Tibial artery (tissue), 4 donors: Measurements from ENCODE around the gene HHIPL1.

Experiments used
- DNase-seq, 2 donors: peaks; one replicate each; pipeline ENCODE4 v3.0.0-alpha.2; 2019
- H3K27ac ChIP-seq, 2 donors: fragments of 200-600 bp; sonication (generic) in 1 of 2; 1 replicate in 1 of 2; 2 replicates in 1 of 2; pipeline ENCODE4 v1.5.1; 2018 to 2019; ENCODE audit warnings: mild to moderate bottlenecking in 1 of 2
- H3K27me3 ChIP-seq, 2 donors: fragments of 200-600 bp; sonication (generic) in 1 of 2; one replicate each; pipeline versions ENCODE4 v1.5.1 to v1.6.0; 2016 to 2019
- H3K36me3 ChIP-seq, 3 donors: fragments of 200-600 bp; sonication (generic) in 2 of 3; one replicate each; pipeline ENCODE4 v1.5.1; 2016 to 2019; ENCODE audit warnings: mild to moderate bottlenecking in 2 of 3
- H3K4me1 ChIP-seq, 4 donors: fragments of 200-600 bp; sonication (generic) in 2 of 4; 1 replicate in 3 of 4; 2 replicates in 1 of 4; pipeline ENCODE4 v1.5.1; 2016 to 2019
- H3K4me3 ChIP-seq, 2 donors: fragments of 200-600 bp; sonication (generic) in 1 of 2; 1 replicate in 1 of 2; 2 replicates in 1 of 2; pipeline ENCODE4 v1.5.1; 2018 to 2019; ENCODE audit warnings: mild to moderate bottlenecking in 2 of 2
- H3K9me3 ChIP-seq, 3 donors: fragments of 200-600 bp; sonication (generic) in 1 of 3; one replicate each; pipeline ENCODE4 v1.5.1; 2016 to 2019
- intact Hi-C: fragments of 100-400 bp; cut with DNase I; formaldehyde crosslinking; loops from one replicate; pipeline ENCODE4 v1.15.0; 2023; ENCODE audit warnings: low total_unique reads
- TF ChIP-seq, protein P1 (sequence below), 2 experiments: fragments of 200-600 bp in 1 of 2; fragments of 450-650 bp in 1 of 2; IDR thresholded peaks; one replicate each; pipeline ENCODE4 v1.5.1; 2017 to 2019; ENCODE audit warnings: antibody characterized with exemption in 2 of 2, mild to moderate bottlenecking in 1 of 2, moderate library complexity in 1 of 2

HHIPL1 gene

DNA sequence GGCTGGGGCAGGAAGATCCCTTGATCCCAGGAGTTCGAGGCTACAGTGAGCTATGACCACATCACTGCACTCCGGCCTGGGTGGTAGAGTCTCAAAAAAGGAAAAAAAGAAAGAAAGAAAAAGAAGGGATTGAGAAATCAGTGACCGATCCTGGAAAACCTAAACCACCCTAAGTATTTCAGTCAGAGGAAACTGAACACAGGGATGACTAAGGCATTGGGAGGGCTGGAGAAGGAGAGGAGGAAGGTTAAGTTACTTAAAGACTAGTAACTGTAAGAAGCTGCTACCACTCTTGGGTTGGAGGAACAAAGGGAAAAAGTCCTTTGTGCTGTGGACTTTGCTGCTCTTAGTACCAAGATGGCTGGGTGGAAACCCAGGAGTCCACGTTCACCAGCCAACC is 10.6 kb downstream of the HHIPL1 start:
- TF ChIP-seq, protein P1, sequence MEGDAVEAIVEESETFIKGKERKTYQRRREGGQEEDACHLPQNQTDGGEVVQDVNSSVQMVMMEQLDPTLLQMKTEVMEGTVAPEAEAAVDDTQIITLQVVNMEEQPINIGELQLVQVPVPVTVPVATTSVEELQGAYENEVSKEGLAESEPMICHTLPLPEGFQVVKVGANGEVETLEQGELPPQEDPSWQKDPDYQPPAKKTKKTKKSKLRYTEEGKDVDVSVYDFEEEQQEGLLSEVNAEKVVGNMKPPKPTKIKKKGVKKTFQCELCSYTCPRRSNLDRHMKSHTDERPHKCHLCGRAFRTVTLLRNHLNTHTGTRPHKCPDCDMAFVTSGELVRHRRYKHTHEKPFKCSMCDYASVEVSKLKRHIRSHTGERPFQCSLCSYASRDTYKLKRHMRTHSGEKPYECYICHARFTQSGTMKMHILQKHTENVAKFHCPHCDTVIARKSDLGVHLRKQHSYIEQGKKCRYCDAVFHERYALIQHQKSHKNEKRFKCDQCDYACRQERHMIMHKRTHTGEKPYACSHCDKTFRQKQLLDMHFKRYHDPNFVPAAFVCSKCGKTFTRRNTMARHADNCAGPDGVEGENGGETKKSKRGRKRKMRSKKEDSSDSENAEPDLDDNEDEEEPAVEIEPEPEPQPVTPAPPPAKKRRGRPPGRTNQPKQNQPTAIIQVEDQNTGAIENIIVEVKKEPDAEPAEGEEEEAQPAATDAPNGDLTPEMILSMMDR (IDR thresholded peaks at IDR 0.05) = no peak
- Histone ChIP-seq H3K27ac (no peak overlapping the region), H3K4me1 (peaks cover 0 to 11% (median 5%) of the 10 kb centered on the region in 4 donors), H3K27me3 (peaks cover 0 to 27% of the 10 kb centered on the region in 2 donors), H3K9me3 (no peaks in the 10 kb centered on the region), H3K4me3 (no peak overlapping the region), H3K36me3 (no peaks in the 10 kb centered on the region)
- intact Hi-C loops = no loop called here
- DNase-seq = no peak

DNA sequence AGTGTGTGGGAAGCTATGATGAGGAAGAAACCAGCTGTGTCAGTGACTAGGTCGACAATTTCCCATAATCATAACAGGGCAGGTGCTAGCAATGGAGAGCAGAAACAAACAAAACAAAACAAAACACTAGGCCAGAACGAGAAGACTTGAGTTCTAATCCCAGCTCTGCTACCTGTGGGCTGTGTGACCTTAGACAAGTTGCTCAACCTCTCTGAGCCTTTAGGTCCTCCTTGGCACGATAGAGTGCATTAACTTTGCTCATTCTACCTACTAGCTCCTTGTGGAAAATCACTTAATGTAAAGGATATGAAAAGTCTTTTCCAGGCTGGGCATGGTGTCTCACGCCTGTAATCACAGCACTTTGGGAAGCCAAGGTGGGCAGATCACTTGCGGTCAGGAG is 11.2 kb downstream of the HHIPL1 start:
- H3K27ac ChIP-seq = no peak overlapping the region
- no peak overlapping the region for H3K4me3 ChIP-seq
- no peaks in the 10 kb centered on the region for H3K36me3 ChIP-seq
- DNase-seq = no peak
- peaks cover 0 to 34% of the 10 kb centered on the region in 2 donors for H3K27me3 ChIP-seq
- intact Hi-C loops = no loop called here
- TF ChIP-seq, protein P1 (IDR thresholded peaks at IDR 0.05) = no peak
- H3K4me1 ChIP-seq = peaks cover 0 to 11% (median 5%) of the 10 kb centered on the region in 4 donors
- H3K9me3 ChIP-seq = no peaks in the 10 kb centered on the region

- peaks cover 0 to 39% of the 10 kb centered on the region in 2 donors for H3K27me3 ChIP-seq
- TF ChIP-seq, protein P1 (IDR thresholded peaks at IDR 0.05) = no peak
Observed at GRCh38 chr14:99657645-99658155, 12.8 kb downstream of the HHIPL1 start.

DNA sequence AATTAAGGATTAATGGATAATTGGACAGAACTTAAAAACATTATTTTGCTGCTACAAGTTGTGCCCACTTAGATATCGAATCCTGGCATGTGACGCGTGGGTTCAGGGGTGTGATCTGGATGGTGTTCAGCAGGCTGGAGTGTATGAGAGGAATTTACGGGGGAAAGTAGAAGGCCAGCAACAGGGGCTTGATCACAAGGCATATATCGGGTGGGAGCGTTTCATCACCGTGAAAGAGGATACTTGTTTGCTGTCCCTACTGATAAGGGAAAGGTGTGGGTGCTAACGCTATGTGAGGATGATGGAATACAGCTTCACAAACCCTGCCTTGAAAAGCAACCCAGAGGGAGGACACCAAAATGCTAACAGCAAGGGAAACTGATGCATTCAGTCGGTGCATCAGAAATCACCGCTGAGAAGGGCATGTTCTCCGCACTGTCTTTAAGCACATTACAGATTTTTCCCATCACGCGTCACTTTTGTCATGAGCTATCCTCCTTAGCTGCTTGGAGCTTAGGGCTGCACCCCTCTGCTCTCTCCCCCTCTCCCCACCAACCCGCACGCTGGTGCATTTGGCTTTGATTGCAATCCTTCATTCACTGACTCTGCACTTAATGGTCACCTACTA is 13.4 kb downstream of the HHIPL1 start:
- intact Hi-C loops = no loop called here
- Histone ChIP-seq H3K4me1 (peaks cover 0 to 11% (median 5%) of the 10 kb centered on the region in 4 donors), H3K27ac (no peak overlapping the region), H3K27me3 (peaks cover 0 to 39% of the 10 kb centered on the region in 2 donors), H3K4me3 (no peak overlapping the region), H3K9me3 (no peaks in the 10 kb centered on the region), H3K36me3 (no peaks in the 10 kb centered on the region)
- no peak for DNase-seq
- TF ChIP-seq, protein P1 (IDR thresholded peaks at IDR 0.05) = no peak

More at GRCh38 chr14:99657645-99658155, 12.8 kb downstream of the HHIPL1 start:
- Histone ChIP-seq H3K9me3 (no peaks in the 10 kb centered on the region), H3K4me3 (no peak overlapping the region), H3K4me1 (peaks cover 0 to 11% (median 5%) of the 10 kb centered on the region in 4 donors), H3K27ac (no peak overlapping the region), H3K36me3 (no peaks in the 10 kb centered on the region)
- DNase-seq = no peak
- intact Hi-C loops = no loop called here

GRCh38 chr14:99659333-99659741 is 14.4 kb downstream of the HHIPL1 start:
- DNase-seq = no peak
- Histone ChIP-seq H3K9me3 (no peaks in the 10 kb centered on the region), H3K4me3 (no peak overlapping the region), H3K4me1 (peaks cover 0 to 11% (median 5%) of the 10 kb centered on the region in 4 donors), H3K36me3 (peaks cover 0 to 3% (median 0%) of the 10 kb centered on the region in 3 donors), H3K27me3 (peaks cover 0 to 39% of the 10 kb centered on the region in 2 donors), H3K27ac (no peak overlapping the region)
- intact Hi-C loops = no loop called here
- TF ChIP-seq, protein P1 (IDR thresholded peaks at IDR 0.05) = no peak
